WTC11 (cell line): Measurements from ENCODE around the gene TRIP10. TPM values are rescaled to one million over a fixed set of nuclear protein-coding genes. Genes with fewer than 3 reads are reported as not detected.

Experiments used
- ATAC-seq: fragments of 200-7000 bp; cut with Tn5 transposase; 2 replicates; pipeline ENCODE4 v1.10.0; 2021; ENCODE audit warnings: mild to moderate bottlenecking, moderate library complexity
- CTCF ChIA-PET: fragments of 300-600 bp; sonication (Branson Sonifier 250); formaldehyde crosslinking; loops from one replicate; lab custom pipeline; 2021; ENCODE audit warnings: antibody characterized with exemption; lab: Charles Lee
- POLR2A ChIA-PET: fragments of 350-600 bp; sonication (Branson Sonifier 250); formaldehyde crosslinking; loops from one replicate; lab custom pipeline; 2021; ENCODE audit warnings: antibody characterized with exemption; lab: Charles Lee
- DNase-seq: peaks from one replicate; pipeline ENCODE4 v3.0.0; 2021; ENCODE audit warnings: low spot score
- H3K27ac Mint-ChIP-seq: 2 replicates; pipeline ENCODE4 v1.8.0; 2021; ENCODE audit warnings: mixed read lengths
- H3K27me3 Mint-ChIP-seq: 2 replicates; pipeline ENCODE4 v1.8.0; 2021; ENCODE audit warnings: low read depth, mild to moderate bottlenecking, moderate library complexity, mixed read lengths
- H3K36me3 Mint-ChIP-seq: 2 replicates; pipeline ENCODE4 v1.8.0; 2021; ENCODE audit warnings: mixed read lengths
- H3K4me1 Mint-ChIP-seq: 2 replicates; pipeline ENCODE4 v1.8.0; 2022; ENCODE audit warnings: mixed read lengths
- H3K4me3 Mint-ChIP-seq: 2 replicates; pipeline ENCODE4 v1.8.0; 2021; ENCODE audit warnings: mild to moderate bottlenecking, moderate library complexity, mixed read lengths
- H3K9me3 Mint-ChIP-seq: 2 replicates; pipeline ENCODE4 v1.8.0; 2021; ENCODE audit warnings: mixed read lengths
- ATF1 ChIP-seq: sonication (generic); formaldehyde crosslinking; IDR thresholded peaks from 2 replicates; pipeline ENCODE4 v1.8.1; 2023; ENCODE audit warnings: mild to moderate bottlenecking, moderate library complexity, missing genetic modification reagents
- ESRRA ChIP-seq: sonication (generic); formaldehyde crosslinking; IDR thresholded peaks from 2 replicates; pipeline ENCODE4 v1.8.1; 2022; ENCODE audit warnings: mild to moderate bottlenecking, missing genetic modification reagents, borderline replicate concordance
- ETV6 ChIP-seq: sonication (generic); formaldehyde crosslinking; IDR thresholded peaks from 2 replicates; pipeline ENCODE4 v1.8.1; 2022; ENCODE audit warnings: mild to moderate bottlenecking, missing genetic modification reagents
- FOXJ3 ChIP-seq: sonication (generic); formaldehyde crosslinking; IDR thresholded peaks from 2 replicates; pipeline ENCODE4 v1.9.0; 2021; ENCODE audit warnings: missing genetic modification reagents, mild to moderate bottlenecking, borderline replicate concordance
- FOXP1 ChIP-seq: sonication (generic); formaldehyde crosslinking; IDR thresholded peaks from 2 replicates; pipeline ENCODE4 v1.8.0; 2022; ENCODE audit warnings: missing genetic modification reagents, mild to moderate bottlenecking, moderate library complexity, borderline replicate concordance
- GRHL2 ChIP-seq: fragments of 250-450 bp; sonication (Bioruptor Pico); IDR thresholded peaks from 2 replicates; pipeline ENCODE4 v1.8.0; 2022; ENCODE audit warnings: mild to moderate bottlenecking, moderate library complexity; ENCODE audit not compliant: insufficient replicate concordance, severe bottlenecking
- HMGA2 ChIP-seq: fragments of 250-450 bp; sonication (Bioruptor Pico); IDR thresholded peaks from 2 replicates; pipeline ENCODE4 v1.4.0; 2021; ENCODE audit warnings: mild to moderate bottlenecking, moderate library complexity
- NFE2L1 ChIP-seq: sonication (generic); formaldehyde crosslinking; IDR thresholded peaks from 2 replicates; pipeline ENCODE4 v1.8.1; 2023; ENCODE audit warnings: missing genetic modification reagents
- RORB ChIP-seq: fragments of 250-450 bp; sonication (Bioruptor Pico); IDR thresholded peaks from 2 replicates; pipeline ENCODE4 v1.9.0; 2021; ENCODE audit warnings: mild to moderate bottlenecking
- STAT6 ChIP-seq: sonication (generic); formaldehyde crosslinking; conservative IDR thresholded peaks from 2 replicates; pipeline ENCODE4 v1.8.1; 2023; ENCODE audit warnings: mild to moderate bottlenecking, low read depth, missing genetic modification reagents, moderate library complexity
- TEAD1 ChIP-seq: sonication (generic); formaldehyde crosslinking; IDR thresholded peaks from 2 replicates; pipeline ENCODE4 v1.8.0; 2022; ENCODE audit warnings: mild to moderate bottlenecking, missing genetic modification reagents
- USF1 ChIP-seq: sonication (generic); formaldehyde crosslinking; IDR thresholded peaks from 2 replicates; pipeline ENCODE4 v1.8.0; 2022; ENCODE audit warnings: mild to moderate bottlenecking, missing genetic modification reagents
- total RNA-seq: library from RNA; stranded (reverse); gene quantifications from 3 replicates; pipeline ENCODE4 v1.2.3, GENCODE V29; 2021
- TF ChIP-seq, protein P1 (sequence below): sonication (generic); formaldehyde crosslinking; IDR thresholded peaks from 2 replicates; pipeline ENCODE4 v1.8.0; 2022; ENCODE audit warnings: mild to moderate bottlenecking, missing genetic modification reagents
- TF ChIP-seq, protein P2 (sequence below): fragments of 200-600 bp; IDR thresholded peaks from 2 replicates; pipeline ENCODE4 v1.8.0; 2022; ENCODE audit warnings: antibody characterized with exemption
- TF ChIP-seq, protein P3 (sequence below): fragments of 250-450 bp; sonication (Bioruptor Pico); IDR thresholded peaks from 2 replicates; pipeline ENCODE4 v1.8.0; 2021; ENCODE audit warnings: mild to moderate bottlenecking
- TF ChIP-seq, protein P4 (sequence below): sonication (generic); formaldehyde crosslinking; IDR thresholded peaks from 2 replicates; pipeline ENCODE4 v1.8.1; 2023; ENCODE audit warnings: mild to moderate bottlenecking, missing genetic modification reagents, moderate library complexity

Gene TRIP10
- total RNA-seq, 1 experiment from 2014 or later: 76.6 TPM

- TF ChIP-seq, protein P1, sequence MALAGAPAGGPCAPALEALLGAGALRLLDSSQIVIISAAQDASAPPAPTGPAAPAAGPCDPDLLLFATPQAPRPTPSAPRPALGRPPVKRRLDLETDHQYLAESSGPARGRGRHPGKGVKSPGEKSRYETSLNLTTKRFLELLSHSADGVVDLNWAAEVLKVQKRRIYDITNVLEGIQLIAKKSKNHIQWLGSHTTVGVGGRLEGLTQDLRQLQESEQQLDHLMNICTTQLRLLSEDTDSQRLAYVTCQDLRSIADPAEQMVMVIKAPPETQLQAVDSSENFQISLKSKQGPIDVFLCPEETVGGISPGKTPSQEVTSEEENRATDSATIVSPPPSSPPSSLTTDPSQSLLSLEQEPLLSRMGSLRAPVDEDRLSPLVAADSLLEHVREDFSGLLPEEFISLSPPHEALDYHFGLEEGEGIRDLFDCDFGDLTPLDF (CRISPR knock-in tag): no peak
- no peak for TF ChIP-seq NFE2L1 (CRISPR knock-in tag)
- no peak for TF ChIP-seq GRHL2
- TF ChIP-seq RORB (CRISPR knock-in tag): no peak
- TF ChIP-seq USF1 (CRISPR knock-in tag): no peak
- TF ChIP-seq, protein P2, sequence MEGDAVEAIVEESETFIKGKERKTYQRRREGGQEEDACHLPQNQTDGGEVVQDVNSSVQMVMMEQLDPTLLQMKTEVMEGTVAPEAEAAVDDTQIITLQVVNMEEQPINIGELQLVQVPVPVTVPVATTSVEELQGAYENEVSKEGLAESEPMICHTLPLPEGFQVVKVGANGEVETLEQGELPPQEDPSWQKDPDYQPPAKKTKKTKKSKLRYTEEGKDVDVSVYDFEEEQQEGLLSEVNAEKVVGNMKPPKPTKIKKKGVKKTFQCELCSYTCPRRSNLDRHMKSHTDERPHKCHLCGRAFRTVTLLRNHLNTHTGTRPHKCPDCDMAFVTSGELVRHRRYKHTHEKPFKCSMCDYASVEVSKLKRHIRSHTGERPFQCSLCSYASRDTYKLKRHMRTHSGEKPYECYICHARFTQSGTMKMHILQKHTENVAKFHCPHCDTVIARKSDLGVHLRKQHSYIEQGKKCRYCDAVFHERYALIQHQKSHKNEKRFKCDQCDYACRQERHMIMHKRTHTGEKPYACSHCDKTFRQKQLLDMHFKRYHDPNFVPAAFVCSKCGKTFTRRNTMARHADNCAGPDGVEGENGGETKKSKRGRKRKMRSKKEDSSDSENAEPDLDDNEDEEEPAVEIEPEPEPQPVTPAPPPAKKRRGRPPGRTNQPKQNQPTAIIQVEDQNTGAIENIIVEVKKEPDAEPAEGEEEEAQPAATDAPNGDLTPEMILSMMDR: no peak
- TF ChIP-seq, protein P3, sequence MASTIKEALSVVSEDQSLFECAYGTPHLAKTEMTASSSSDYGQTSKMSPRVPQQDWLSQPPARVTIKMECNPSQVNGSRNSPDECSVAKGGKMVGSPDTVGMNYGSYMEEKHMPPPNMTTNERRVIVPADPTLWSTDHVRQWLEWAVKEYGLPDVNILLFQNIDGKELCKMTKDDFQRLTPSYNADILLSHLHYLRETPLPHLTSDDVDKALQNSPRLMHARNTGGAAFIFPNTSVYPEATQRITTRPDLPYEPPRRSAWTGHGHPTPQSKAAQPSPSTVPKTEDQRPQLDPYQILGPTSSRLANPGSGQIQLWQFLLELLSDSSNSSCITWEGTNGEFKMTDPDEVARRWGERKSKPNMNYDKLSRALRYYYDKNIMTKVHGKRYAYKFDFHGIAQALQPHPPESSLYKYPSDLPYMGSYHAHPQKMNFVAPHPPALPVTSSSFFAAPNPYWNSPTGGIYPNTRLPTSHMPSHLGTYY (CRISPR knock-in tag): no peak
- TF ChIP-seq ESRRA (CRISPR knock-in tag): no peak
- no peak for TF ChIP-seq FOXJ3
- no peak for TF ChIP-seq HMGA2
- TF ChIP-seq, all 79 proteins: peak for 0
Measured at GRCh38 chr19:6718741-6719539, 20.5 kb upstream of the TRIP10 start (continued).

- Mint-ChIP-seq H3K9me3 (peaks cover 8% of the 10 kb centered on the region), H3K27me3 (peaks cover 4% of the 10 kb centered on the region; the same call in 1 of the 2 replicates), H3K36me3 (no peaks in the 10 kb centered on the region), H3K27ac (no peak overlapping the region), H3K4me3 (no peak overlapping the region), H3K4me1 (peaks cover 16% of the 10 kb centered on the region)
- POLR2A ChIA-PET: no interaction called here
- ATAC-seq (no peak), DNase-seq (no peak)
- TF ChIP-seq ETV6 (CRISPR knock-in tag) (no peak), ATF1 (CRISPR knock-in tag) (no peak), STAT6 (CRISPR knock-in tag) (no peak), TEAD1 (CRISPR knock-in tag) (no peak)
- CTCF ChIA-PET: no interaction called here
Measured at GRCh38 chr19:6719540-6719861, 20.0 kb upstream of the TRIP10 start.

DNA sequence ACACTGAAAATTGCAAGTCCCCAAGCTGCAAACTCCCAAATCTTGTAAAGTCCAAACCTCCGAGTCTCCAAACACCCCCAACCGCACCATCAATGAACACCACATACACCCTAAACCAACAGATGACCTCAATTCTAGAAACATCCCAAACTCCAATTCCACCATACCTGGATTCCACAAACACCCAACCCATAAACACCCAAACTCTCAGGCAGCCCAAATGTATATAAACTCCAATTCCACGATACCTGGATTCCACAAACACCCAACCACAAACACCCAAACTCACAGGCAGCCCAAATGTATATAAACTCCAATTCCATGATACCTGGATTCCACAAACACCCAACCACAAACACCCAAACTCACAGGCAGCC is 19.5 kb upstream of the TRIP10 start:
- POLR2A ChIA-PET: no interaction called here
- ATAC-seq: no peak
- peaks cover 16% of the 10 kb centered on the region for H3K4me1 Mint-ChIP-seq
- TF ChIP-seq, protein P4, sequence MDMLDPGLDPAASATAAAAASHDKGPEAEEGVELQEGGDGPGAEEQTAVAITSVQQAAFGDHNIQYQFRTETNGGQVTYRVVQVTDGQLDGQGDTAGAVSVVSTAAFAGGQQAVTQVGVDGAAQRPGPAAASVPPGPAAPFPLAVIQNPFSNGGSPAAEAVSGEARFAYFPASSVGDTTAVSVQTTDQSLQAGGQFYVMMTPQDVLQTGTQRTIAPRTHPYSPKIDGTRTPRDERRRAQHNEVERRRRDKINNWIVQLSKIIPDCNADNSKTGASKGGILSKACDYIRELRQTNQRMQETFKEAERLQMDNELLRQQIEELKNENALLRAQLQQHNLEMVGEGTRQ (CRISPR knock-in tag): no peak
- TF ChIP-seq FOXP1: no peak
- H3K36me3 Mint-ChIP-seq: no peaks in the 10 kb centered on the region
- DNase-seq: no peak
- CTCF ChIA-PET: interaction anchor here (1.1 kb wide), 2 partner anchors 9 to 13 kb away, joined by 3 to 4 read pairs; no protein-coding TSS in a partner anchor
- H3K9me3 Mint-ChIP-seq: peaks cover 8% of the 10 kb centered on the region
- H3K27ac Mint-ChIP-seq: no peak overlapping the region
- no peak overlapping the region for H3K4me3 Mint-ChIP-seq
- peaks cover 4% of the 10 kb centered on the region; the same call in 1 of the 2 replicates for H3K27me3 Mint-ChIP-seq
